Testis (tissue), 3 donors: ENCODE results near the gene ITGB2. TPM values are rescaled to one million over a fixed set of nuclear protein-coding genes. Genes with fewer than 3 reads are reported as not detected.
A peak's percentile ranks its signal among the peaks of the same experiment; 100 is the strongest.

ENCODE experiments used
- DNase-seq: peaks from one replicate; pipeline ENCODE4 v3.0.0-alpha.2; 2019
- H3K27ac ChIP-seq, 2 donors: fragments of 200-600 bp; sonication (generic); one replicate each; pipeline ENCODE4 v1.5.1; 2019
- H3K27me3 ChIP-seq: fragments of 200-600 bp; sonication (generic); one replicate; pipeline ENCODE4 v1.5.1; 2019
- H3K36me3 ChIP-seq: fragments of 200-600 bp; sonication (generic); one replicate; pipeline ENCODE4 v1.5.1; 2017; ENCODE audit warnings: low read depth; ENCODE audit errors: missing control alignments
- H3K4me1 ChIP-seq: fragments of 200-600 bp; sonication (generic); one replicate; pipeline ENCODE4 v1.5.1; 2019
- H3K4me3 ChIP-seq, 2 donors: fragments of 200-600 bp; sonication (generic); one replicate each; pipeline ENCODE4 v1.5.1; 2017 to 2019
- H3K9me3 ChIP-seq: fragments of 200-600 bp; sonication (generic); one replicate; pipeline ENCODE4 v1.5.1; 2017
- POLR2A ChIP-seq: fragments of 450-650 bp; IDR thresholded peaks from one replicate; pipeline ENCODE4 v1.6.1; 2017; ENCODE audit warnings: antibody characterized with exemption, mild to moderate bottlenecking, moderate library complexity
- WGBS, 2 donors: methylation state at CpG; one replicate each; pipeline ENCODE4 v1.1.5; 2018; 5-methylcytosine and 5-hydroxymethylcytosine counted together
- intact Hi-C: fragments of 100-400 bp; cut with DNase I; formaldehyde crosslinking; loops from one replicate; pipeline ENCODE4 v1.15.1; 2023; ENCODE audit warnings: low total_unique reads
- polyA plus RNA-seq: library from polyadenylated mRNA; stranded (reverse); fragments of 350-450 nt; fragmentation: Illumina TruSeq; extraction: RNeasy Lipid Tissue Mini Kit (QIAGEN cat#74804); gene quantifications from one replicate; pipeline ENCODE4 v1.2.3, GENCODE V29; 2014; ENCODE audit warnings: low read depth, low replicate concordance; ENCODE audit not compliant: insufficient read depth
- total RNA-seq, 2 donors: library from RNA; depleted of rRNA; stranded (reverse); fragments of >200 nt; gene quantifications; one replicate each; pipeline ENCODE4 v1.2.3, GENCODE V29; 2016
- TF ChIP-seq, protein P1 (sequence below), 3 experiments: fragments of 450-650 bp in 2 of 3; fragments of 200-600 bp in 1 of 3; sonication (generic) in 1 of 3; IDR thresholded peaks; one replicate each; pipeline ENCODE4 v1.5.1; 2016 to 2019; ENCODE audit warnings: antibody characterized with exemption in 3 of 3, mild to moderate bottlenecking in 2 of 3, moderate library complexity in 1 of 3

Gene ITGB2
- total and polyA plus RNA-seq, 3 donors from 2014 or later = 5.6 to 29.5 (median 27.4) TPM

DNA sequence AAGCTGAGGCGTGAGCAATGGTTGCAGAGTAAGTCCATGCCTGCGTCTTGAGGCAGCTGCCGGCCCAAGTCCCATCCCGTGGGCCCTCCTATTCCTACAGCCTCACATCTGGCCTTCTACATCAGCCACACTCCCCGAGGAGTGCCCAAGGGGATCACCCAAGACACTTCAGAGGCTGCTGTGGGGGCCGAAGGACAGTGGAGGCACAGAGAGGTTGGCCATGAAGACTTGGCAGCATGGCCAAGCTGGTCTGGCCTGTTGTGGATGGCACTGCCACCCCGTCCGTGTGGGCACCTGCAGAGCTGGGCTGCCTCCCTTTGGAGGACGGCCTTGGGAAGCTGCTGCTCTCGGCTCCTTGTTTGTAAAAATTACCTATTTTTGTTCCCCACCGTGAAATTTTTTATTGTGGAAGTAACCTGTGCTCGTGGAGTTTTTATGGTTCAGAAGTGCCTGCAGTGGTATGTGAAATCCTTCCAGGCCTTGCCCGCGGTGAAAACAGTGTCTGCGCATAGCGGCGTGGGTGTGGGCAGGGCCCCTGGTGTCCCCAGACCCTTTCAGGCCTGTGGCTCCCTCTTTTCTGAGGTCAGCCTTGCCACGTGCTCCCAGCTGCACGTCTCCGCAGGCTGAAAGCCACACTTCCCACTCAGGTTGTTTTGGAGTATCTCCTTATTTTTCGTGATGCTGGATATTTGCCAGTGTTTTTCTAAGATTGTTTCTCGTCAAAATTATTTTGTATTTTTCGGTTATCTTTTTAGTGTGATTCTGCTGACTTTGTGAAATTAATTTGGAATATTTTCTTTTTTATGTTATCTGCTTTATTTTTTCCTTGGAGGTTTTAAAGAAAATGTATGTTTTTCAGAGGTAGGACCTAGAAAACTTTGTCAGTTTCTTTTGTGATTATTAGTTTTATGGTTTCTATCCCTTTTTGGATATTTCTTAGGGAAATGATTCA, 39.7 kb upstream of the ITGB2 start:
- Histone ChIP-seq H3K4me1 (peaks cover 26% of the 10 kb centered on the region), H3K27ac (no peak overlapping the region), H3K4me3 (no peak overlapping the region), H3K36me3 (no peaks in the 10 kb centered on the region), H3K27me3 (no peaks in the 10 kb centered on the region), H3K9me3 (no peaks in the 10 kb centered on the region)
- no peak for TF ChIP-seq POLR2A
- TF ChIP-seq, protein P1, sequence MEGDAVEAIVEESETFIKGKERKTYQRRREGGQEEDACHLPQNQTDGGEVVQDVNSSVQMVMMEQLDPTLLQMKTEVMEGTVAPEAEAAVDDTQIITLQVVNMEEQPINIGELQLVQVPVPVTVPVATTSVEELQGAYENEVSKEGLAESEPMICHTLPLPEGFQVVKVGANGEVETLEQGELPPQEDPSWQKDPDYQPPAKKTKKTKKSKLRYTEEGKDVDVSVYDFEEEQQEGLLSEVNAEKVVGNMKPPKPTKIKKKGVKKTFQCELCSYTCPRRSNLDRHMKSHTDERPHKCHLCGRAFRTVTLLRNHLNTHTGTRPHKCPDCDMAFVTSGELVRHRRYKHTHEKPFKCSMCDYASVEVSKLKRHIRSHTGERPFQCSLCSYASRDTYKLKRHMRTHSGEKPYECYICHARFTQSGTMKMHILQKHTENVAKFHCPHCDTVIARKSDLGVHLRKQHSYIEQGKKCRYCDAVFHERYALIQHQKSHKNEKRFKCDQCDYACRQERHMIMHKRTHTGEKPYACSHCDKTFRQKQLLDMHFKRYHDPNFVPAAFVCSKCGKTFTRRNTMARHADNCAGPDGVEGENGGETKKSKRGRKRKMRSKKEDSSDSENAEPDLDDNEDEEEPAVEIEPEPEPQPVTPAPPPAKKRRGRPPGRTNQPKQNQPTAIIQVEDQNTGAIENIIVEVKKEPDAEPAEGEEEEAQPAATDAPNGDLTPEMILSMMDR (IDR thresholded peaks at IDR 0.05) = no peak
- no peak for DNase-seq
- intact Hi-C loops = no loop called here
- WGBS, 2 donors = 93 to 95% methylated on average over 21 to 23 of the region's 23 CpGs

- Histone ChIP-seq H3K4me3 (no peak overlapping the region), H3K36me3 (no peaks in the 10 kb centered on the region), H3K27me3 (no peaks in the 10 kb centered on the region), H3K27ac (no peak overlapping the region), H3K4me1 (peaks cover 26% of the 10 kb centered on the region), H3K9me3 (no peaks in the 10 kb centered on the region)
- TF ChIP-seq, protein P1 (IDR thresholded peaks at IDR 0.05) = no peak
- TF ChIP-seq POLR2A = no peak
- intact Hi-C loops = no loop called here
- 79 to 91% methylated on average over 6 to 26 of the region's 26 CpGs for WGBS, 2 donors
- no peak for DNase-seq
These were observed 38.8 kb upstream of the ITGB2 start for GRCh38 chr21:44959376-44960091.

GRCh38 chr21:44958471-44959191, 37.9 kb upstream of the ITGB2 start:
- 41 to 58% methylated on average over 20 to 25 of the region's 28 CpGs for WGBS, 2 donors
- peak; percentile 81 for DNase-seq
- Histone ChIP-seq H3K36me3 (no peaks in the 10 kb centered on the region), H3K9me3 (no peaks in the 10 kb centered on the region), H3K27ac (no peak overlapping the region), H3K4me1 (peaks cover 26% of the 10 kb centered on the region), H3K27me3 (no peaks in the 10 kb centered on the region), H3K4me3 (no peak overlapping the region)
- intact Hi-C loops = no loop called here
- no peak for TF ChIP-seq POLR2A
- TF ChIP-seq, protein P1 (IDR thresholded peaks at IDR 0.05) = no peak

- intact Hi-C loops = no loop called here
These were observed 37.3 kb upstream of the ITGB2 start for GRCh38 chr21:44957901-44958451.

More at GRCh38 chr21:44957901-44958451, 37.3 kb upstream of the ITGB2 start:
- WGBS, 2 donors = 81% methylated on average over 26 of the region's 26 CpGs; no CpG with 5 or more reads in 1 of the 2 donors
- no peaks in the 10 kb centered on the region for H3K27me3 ChIP-seq
- no peaks in the 10 kb centered on the region for H3K9me3 ChIP-seq
- H3K4me3 ChIP-seq = no peak overlapping the region
- no peak overlapping the region for H3K27ac ChIP-seq
- no peak for DNase-seq
- TF ChIP-seq, protein P1 (IDR thresholded peaks at IDR 0.05) = no peak
- no peak for TF ChIP-seq POLR2A
- H3K4me1 ChIP-seq = peaks cover 26% of the 10 kb centered on the region
- no peaks in the 10 kb centered on the region for H3K36me3 ChIP-seq
